Activated CD8-positive, alpha-beta memory T cell treated with anti-CD3 and anti-CD28 coated beads, Interleukin-2, amount 50 U/mL, for 4 hours (primary cell): ENCODE results near the gene ANKS4B.
"Not testable (repeated sequence)": the region's sequence is repeated elsewhere in the genome, so short reads cannot be mapped to it uniquely, and the experiment has no call there.

Source experiments
- DNase-seq: peaks from one replicate; pipeline ENCODE4 v3.0.0-alpha.2; 2020

ANKS4B gene, protein sequence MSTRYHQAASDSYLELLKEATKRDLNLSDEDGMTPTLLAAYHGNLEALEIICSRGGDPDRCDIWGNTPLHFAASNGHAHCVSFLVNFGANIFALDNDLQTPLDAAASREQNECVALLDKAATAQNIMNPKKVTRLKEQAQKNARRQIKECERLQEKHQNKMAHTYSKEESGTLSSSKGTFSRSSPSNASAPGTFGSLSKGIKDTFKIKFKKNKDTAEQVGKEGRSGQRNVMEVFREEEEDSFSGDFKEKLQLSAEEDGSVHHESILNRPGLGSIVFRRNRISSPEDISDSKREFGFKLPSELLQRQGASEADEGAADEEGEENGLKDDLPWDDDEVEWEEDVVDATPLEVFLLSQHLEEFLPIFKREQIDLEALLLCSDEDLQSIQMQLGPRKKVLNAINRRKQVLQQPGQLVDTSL

DNA sequence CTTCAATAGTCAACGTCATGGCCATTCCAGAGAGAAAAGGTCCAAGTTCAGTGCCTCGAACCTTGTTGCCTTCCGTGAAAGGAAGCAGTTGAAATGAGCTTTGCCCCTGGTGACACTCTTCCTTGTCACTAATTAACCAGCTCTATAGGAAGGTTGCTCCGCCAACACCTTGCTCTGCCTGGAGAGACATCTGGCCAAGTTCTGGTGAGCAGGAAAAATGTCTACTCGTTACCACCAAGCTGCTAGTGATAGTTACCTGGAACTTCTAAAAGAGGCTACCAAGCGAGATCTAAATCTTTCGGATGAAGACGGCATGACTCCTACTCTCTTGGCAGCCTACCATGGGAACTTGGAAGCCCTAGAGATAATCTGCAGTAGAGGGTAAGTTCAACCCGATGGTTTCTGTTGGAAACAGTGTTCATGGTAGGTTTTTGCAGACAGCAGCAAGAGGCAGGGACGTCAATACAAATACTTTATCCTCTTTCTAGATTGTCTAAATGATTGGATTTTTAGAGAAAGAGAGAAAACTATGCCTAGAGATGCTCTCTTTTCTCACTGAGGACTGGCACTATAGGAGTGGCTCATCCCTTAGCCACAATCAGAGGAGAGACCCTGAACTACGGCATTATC lies at the start of gene ANKS4B:
TSS of gene ANKS4B (plus strand) at position 179 of the 630 bp plus-strand sequence. CDS start at position 218, 39 bp downstream.
- no peak for DNase-seq

DNA sequence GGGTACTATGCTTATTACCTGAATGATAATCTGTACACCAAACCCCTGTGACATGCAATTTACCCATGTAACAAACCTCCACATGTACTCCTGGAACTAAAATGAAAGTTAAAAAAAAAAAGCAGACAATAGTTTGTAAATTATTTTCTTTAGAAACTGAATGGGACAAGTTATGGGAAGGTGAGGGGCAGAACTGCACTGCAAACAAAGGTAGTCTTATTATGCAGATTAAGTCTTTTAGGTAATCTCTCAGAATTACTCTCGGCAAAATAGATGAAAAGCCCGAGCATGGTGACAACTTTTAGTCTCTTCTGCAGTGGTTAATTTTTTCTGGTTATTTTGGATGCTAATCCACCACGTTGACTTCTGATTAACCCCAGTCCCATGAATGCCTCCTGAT lies 49.5 kb upstream of the ANKS4B start:
- DNase-seq: no peak

DNA sequence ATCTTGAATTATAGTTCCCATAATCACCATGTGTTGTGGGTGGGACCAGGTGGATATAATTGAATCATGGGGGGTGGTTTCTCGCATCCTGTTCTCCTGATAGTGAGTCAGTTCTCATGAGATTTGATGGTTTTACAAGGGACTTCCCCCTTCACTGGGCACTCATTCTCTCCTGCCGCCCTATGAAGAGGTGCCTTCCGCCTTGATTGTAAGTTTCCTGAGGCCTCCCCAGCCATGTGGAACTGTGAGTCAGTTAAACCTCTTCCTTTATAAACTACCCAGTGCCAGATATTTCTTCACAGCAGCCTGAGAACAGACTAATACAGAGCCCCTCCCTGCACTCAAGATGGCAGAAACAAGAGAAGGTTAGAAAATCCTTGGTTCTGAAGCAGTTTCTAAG lies 48.7 kb upstream of the ANKS4B start:
- DNase-seq: no peak

DNA sequence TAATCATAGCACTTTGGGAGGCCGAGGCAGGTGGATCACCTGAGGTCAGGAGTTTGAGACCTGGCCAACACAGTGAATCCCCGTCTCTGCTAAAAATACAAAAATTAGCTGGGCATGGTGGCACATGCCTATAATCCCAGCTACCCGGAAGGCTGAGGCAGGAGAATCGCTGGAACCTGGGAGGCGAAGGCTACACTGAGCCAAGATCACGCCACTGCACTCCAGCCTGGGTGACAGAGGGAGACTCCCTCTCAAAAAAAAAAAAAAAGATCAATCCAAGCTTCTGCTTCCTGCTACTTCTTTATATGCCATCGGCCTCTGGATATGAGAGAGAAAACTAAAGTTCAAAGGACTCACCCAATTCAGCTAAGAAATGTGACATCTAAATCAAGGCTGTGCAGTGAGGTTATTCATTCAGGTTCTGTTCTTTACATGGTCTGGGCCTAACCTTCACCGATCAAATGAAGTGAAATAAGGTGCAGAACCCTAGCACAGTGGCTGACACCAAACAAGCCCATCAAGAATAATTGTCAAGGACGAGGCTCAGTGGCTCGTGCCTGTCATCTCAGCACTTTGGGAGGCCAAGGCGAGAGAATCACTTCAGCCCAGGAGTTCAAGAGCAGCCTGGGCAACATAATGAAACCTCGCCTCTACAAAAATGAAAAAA lies 47.7 kb upstream of the ANKS4B start:
- no peak for DNase-seq

DNA sequence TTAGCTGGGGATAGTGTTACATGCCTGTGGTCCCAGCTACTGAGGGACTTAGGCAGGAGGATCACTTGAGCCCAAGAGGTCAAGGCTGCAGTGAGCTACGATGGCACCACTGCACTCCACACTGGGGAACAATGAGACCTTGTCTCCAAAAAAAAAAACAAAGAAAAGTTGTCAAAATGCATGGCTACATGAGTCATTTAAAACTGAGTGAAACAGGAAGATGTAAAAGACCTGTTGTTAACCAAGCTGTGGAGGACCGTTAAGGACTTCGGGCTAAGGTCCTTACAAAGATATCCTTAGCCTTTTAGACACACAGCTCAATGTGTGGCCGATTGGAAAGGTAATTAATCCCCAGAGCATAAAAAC lies 47.2 kb upstream of the ANKS4B start:
- DNase-seq: no peak

DNA sequence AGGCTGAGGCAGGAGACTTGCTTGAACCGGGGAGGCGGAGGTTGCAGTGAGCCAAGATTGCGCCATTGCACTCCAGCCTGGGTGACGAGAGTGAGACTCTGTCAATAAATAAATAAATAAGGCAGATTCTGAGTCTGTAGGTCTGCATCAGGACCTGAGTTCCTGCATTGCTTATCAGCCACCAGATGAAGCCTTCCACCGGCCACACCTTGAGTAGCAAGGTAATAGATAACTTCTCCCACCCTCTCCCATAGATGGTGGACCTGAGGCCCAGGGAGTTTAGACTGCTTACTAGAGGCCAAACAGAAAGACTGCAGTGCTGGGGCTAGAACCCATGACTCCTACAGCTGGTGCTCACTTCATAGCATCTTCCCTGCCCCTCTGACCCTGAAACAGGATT lies 44.2 kb upstream of the ANKS4B start:
- DNase-seq: no peak

DNA sequence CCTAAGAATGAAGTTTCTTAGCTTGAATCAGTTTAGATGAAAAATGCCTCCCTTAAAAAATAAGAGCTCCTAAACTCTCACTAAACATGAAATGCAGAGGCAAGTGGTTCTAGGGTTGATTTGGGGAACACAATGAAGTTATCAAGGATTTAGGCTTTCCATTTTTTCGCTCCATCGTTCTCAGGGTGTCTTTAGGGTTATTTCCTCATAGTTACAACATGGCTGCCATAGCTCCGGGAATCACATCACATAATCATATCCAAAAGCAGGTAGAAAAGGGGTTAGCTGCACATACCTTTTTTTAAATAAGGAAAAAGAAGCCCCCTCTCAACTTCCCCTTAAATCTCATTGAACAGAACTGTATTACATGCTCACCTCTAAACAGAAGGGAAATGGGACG lies 43.5 kb upstream of the ANKS4B start:
- no peak for DNase-seq

DNA sequence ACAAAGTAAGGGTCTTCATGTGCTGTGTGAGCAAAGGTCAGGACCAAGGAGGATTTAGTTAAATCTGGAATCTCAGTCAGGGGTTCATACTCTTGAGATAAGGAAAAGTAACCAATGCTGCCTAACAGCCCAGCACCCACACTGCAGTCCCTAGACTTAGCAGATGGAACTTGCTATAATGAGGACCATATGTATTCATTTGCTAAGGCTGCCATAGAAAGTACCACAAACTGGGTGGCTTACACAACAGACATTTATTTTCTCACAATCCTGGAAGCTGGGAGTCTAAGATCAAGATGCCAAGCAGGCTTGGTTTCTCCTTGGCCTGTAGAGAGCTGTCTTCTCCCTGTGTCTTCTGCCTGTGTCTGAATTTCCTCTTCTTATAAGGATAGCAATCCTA lies 42.9 kb upstream of the ANKS4B start:
- no peak for DNase-seq

DNA sequence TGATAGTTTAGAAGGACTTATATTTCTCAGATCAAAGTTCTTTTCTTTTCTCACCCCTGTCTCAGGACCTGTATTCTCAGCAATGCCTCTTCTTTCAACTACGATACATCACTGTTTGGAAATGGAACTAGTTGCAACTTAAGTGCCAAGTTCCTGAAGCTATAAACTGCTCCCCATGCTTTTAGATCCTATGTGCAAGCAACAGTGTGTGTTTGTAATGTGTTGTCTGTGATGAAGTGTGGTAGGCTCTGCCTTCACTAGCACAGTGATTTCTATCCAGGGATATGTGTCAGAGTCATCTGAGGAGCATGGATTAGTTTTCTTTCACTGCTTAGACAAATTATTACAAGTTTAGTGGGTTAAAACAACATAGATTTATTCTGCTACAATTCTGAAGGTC lies 40.5 kb upstream of the ANKS4B start:
- DNase-seq: no peak

DNA sequence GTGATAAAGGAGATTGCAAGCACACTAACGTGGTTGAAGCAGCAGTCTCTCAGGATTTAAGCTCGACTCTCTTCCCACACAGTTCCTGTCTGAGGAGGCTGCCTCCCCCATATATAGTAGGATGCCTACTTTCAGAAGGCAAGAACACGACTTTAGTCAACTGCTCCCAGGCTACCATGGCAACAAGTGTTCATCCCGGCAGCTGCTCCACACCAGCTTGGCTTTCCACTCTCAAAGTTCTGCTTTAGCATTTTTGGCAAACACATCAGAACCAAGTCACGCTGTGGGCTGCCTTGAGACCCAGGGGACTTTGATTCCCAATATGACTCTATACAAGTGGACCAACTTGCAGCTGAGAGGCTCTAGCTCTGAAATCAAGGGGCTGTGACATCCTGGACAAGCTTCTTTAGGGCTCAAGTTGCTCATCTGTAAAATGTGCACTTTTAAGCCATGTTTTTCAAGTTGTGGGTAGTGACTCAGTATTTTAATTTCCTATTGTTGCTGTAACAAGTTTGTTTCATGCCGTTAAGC lies 38.7 kb upstream of the ANKS4B start:
- no peak for DNase-seq

DNA sequence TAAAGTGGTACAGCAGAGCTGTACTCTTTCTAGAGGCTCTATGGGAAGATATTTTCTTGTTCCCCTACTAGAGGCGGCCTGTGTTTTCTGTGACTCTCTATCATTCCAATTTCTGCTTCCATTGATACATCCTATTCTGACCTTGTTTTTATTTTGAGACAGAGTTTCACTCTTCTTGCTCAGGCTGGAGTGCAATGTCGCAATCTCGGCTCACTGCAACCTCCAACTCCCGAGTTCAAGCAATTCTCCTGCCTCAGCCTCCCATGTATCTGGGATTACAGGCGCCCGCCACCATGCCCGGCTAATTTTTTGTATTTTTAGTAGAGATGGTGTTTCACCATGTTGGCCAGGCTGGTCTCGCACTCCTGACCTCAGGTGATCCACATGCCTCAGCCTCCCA lies 38.2 kb upstream of the ANKS4B start:
- DNase-seq: not testable (repeated sequence)

DNA sequence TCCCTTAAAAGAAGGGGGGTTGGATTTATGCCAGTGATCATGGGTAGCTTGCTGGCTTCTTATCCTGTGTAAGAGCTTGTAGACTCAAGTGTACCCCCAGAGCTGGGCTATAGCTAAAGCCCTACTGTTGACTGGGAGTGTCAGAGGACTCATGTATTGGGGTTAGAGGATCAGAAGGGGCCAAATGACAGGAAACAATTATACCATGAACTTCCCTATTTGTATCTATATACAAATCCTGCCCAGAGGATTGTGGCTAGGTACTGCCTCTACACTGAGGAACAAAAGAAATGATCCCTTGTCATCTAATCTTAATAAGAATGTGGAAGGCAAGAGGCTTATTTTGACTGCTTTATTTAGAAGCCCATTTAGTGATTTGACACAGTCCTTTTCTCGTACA lies 36.4 kb upstream of the ANKS4B start:
- no peak for DNase-seq

DNA sequence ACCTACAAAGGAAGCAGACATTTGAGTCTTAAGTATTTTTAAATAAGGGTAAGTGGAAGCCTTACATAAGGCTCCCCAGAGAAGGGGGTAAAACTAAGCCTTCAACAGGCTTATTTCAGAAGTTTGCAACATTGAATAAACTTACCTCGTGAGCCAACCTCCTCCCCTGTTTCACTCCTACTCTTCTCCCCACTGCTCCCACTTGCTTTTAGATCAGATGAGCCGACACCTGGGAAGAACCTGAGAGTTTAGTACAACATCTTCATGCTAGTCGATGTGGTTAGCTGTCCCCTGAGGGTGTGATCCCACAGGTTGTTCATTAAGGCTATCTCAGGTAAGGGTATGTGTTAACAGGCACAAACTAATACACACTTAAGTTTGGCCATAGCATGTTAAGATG lies 35.9 kb upstream of the ANKS4B start:
- DNase-seq: no peak

DNA sequence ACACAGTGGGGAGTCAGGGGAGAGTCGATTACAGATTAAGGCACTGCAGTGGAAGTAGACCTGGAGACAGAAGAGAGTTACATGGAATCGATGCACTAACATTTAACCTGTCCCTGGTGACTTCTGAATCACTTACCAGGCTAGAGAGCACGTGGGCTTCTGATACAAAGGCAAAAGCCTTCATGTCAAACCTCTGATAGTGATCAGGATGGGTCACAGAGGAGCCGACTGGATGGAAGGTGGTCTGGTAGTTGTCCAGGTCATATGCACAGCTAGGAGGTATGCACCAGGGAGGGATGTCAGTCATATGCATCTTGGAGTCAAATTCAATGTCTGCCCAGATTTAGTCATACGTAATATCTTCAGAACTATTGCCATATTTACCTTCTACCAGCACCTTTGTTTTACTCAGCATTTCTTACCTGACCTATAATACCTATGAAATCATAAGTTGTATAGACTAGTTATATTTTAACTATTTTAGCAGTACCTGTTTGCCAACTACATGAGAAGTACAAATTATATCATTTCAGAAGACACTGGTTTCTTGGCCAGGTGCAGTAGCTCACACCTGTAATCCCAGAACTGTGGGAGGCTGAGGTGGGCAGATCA lies 33.8 kb upstream of the ANKS4B start:
- DNase-seq: no peak

DNA sequence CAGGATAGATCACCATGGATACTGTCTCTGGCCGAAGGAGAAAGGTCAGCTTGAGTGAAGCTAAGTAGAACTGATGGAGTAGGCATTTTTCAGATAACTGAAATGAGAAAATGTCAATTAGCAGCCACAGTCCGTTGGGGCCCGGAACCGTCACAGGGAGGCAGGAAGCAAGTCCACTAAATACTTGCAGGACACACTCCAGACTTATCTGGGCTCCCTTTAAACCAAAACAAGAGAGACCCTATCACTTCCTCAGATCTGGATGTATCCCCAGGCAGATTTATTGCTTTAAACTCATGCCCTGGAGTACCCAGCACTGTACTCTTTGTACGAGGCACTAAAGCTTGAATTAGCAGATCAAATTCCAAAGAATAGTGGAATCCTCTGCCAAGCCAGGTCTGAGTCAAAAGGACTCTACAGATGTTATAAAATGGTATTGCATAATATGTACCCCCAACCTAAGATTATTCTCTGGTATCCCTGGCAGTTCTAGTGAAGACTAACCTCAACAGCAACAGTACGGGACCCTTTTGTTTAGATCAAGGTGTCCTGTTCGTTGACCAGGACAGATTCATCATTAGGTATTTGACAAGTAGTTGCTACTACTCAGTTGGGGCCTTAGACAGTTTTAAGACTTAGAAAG lies 30.2 kb upstream of the ANKS4B start:
- no peak for DNase-seq

DNA sequence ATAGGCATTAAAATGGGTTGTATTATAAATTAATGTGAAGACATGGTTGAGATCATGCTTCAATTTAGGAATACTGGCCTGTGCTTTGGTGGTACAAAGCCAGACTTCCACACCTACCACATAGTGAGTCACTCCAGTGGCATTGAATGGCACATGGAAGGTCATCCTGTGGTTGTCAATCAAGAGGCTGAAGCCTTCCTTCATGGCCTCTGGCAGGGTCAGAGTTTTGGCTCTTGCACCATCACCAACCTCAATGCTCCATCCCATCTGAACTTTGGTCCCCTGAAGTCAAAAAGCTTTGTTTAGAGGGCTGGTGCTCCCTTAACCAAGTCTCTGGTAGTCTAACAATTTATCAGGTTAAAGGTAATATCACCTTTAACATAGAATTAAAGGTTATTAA lies 28.2 kb upstream of the ANKS4B start:
- DNase-seq: no peak

DNA sequence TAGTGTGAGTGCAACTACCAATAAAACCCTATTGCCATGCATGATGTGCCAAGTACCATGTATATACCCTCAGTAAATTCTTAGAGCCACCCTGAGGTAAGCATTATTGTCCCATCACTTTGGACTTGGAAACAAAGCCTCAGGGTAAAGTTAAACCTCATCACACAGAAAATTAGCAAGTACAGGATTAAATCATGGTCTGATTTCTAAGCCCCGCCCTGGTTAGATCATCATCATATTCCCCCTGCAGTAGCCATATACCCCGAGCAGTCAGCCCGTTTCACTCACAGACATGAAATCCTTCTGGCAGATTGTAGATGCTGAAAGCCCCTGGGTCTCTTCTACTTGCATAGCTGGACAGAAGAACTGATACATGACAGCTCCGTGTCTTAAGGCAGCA lies 26.9 kb upstream of the ANKS4B start:
- DNase-seq: no peak

DNA sequence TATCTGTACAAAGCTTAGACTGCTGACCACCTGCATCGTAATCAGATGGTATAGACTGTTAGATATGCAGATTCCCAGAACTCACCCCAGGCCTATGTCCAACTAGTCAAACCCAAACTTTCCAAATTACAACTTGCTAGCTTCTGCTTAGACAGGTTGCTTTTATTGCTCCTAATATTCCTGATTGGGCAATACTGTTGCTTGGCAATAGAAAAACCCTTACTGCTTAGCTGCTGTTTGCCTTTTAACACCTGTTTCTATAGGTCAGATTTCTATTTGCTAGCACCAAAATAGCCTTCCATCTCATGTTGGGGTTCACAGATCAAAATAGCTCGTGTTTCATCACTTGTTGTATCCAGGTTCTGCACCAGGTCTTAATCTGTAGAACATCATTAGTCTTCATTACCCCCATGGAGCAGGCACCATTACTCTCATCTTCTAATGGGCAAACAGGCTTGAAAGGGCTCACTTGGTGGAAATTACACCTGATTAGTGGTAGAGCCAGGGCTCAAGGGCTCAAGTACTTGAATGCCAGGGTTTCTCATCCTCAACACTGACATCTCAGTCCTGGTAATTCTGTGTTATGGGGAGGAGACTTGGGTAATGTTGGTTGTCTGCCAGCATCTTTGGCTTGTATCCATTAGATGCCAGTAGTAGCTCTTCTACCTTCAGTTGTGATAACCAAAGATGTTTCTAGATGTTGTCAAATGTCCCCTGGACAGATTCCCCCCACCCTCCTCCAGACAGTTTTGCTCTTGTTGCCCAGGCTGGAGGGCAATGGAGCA lies 24.9 kb upstream of the ANKS4B start:
- no peak for DNase-seq

DNA sequence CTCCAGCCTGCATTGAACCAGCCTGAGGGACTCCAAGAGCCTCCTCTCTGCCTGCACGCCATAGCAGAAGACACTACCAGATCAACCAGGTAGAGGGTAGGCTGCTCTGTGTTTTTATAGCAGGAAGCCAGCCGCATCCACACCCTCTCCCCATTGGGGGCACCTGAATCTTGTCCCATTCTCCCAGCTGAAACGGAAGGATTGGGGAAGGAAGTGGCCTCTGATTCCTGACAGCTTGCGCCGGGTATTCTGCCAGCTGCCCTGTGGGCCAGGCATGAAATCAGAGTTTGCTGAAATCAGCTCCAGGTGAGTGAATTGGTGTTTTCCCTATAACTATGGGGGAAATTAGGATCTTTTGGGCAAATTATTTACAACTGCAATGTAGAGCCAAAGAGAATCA lies 22.0 kb upstream of the ANKS4B start, which contains the start of gene ZP2:
TSS of gene ZP2 (minus strand) at position 89 of the 400 bp plus-strand sequence. CDS start at position 62, 27 bp downstream.
- no peak for DNase-seq

DNA sequence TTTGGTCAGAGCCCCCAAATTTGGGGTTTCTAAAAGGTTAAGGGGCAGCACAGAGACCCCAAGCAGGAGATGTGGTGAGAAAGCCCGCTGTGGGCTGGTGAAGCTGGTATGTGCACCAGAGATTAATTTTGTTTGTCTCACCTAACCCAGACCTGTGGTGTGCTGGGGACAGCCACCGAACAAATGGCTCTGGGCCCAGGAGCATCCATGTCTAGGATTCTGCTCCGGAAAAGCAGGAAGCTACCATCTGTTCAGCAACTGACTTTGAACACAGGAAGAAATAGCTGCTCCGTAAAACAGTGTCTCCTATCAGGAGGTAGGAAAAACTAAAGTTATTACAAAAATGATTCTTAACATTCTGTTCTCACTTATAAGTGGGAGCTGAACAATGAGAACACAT lies 19.4 kb upstream of the ANKS4B start:
- no peak for DNase-seq

DNA sequence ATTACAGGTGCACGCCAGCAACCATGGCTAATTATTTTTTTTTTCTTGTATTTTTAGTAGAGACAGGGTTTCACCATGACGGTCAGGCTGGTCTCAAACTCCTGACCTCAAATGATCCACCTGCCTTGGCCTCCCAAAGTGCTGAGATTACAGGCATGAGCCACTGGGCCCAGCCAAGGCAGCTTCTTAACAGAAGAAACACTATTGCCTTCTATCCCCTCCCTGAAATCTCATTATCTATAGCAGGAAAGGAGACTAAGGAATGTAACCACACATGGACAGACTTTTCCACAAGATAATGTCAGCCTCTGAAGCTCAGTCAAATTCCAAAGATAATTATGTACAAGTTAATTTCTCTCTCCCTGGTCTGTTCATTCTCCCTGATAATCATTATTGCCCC lies 16.4 kb upstream of the ANKS4B start:
- DNase-seq: no peak

DNA sequence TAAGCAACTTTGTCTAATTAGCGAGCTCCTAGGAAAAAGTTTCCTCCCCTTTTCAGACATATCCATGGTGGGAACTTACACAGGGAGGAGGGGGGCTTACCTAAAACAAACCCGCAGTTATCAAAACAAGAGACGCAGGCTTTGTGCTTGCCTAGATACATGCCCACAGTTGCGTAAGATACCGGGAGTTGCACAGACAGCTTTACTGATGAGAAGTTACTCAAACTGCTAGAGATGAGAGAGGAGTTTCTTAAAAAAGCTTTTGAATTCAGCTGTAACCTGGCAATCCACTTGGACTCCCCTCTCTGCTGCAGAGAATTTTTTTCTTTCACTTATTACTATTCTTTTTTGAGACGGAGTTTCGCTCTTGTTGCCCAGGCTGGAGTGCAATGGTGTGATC lies 15.3 kb upstream of the ANKS4B start:
- DNase-seq: no peak
